Fibroblast of mammary gland (primary cell): ENCODE results near the gene ADAT2.

Experiments used
- DNase-seq: peaks from one replicate; pipeline ENCODE4 v3.0.0-alpha.2; 2010; ENCODE audit warnings: low read depth
- H3K4me3 ChIP-seq: 2 replicates; pipeline ENCODE4 v1.5.1; 2011; ENCODE audit warnings: low read depth, mild to moderate bottlenecking, low read length, moderate library complexity; ENCODE audit not compliant: control insufficient read depth
- TF ChIP-seq, protein P1 (sequence below): conservative IDR thresholded peaks from 2 replicates; pipeline ENCODE4 v1.5.1; 2011; ENCODE audit warnings: low read depth, low read length, inconsistent platforms; ENCODE audit not compliant: control insufficient read depth, insufficient read depth

The ADAT2 gene

DNA sequence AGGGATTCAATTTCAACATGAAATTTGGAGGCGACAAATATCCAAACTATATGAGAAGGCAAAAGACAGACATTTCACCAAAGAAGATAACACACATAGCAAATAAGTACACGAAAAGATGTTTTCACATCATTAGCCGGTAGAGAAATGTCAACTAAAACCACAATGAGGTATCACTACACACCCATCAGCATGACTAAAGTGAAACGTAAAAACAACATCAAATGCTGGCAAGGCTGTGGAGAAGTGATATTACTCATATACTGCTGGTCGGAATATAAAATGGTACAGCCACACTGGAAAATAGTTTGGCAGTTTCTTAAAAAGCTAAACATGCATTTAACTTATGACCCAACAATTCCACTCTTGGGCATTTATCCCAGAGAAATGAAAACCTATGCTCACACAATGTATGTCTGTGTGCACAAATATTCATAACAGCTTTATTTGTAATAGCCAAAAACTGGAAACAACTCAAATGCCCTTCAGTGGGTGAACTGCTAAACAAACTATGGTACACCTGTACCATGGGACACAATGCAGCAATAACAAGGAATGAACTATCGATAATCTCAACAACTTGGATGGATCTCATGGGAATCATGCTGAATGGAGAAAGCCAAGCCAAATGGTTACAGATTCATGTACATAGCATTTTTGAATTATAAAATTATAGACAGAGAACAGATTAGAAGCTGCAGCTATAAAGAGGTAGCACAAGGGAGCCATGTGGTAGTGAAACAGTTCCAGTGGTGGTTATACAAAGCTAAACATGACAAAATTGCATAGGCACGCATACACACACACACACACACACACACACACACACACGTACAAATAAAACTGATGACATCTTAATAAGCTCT is 8.6 kb downstream of the ADAT2 start:
- TF ChIP-seq, protein P1, sequence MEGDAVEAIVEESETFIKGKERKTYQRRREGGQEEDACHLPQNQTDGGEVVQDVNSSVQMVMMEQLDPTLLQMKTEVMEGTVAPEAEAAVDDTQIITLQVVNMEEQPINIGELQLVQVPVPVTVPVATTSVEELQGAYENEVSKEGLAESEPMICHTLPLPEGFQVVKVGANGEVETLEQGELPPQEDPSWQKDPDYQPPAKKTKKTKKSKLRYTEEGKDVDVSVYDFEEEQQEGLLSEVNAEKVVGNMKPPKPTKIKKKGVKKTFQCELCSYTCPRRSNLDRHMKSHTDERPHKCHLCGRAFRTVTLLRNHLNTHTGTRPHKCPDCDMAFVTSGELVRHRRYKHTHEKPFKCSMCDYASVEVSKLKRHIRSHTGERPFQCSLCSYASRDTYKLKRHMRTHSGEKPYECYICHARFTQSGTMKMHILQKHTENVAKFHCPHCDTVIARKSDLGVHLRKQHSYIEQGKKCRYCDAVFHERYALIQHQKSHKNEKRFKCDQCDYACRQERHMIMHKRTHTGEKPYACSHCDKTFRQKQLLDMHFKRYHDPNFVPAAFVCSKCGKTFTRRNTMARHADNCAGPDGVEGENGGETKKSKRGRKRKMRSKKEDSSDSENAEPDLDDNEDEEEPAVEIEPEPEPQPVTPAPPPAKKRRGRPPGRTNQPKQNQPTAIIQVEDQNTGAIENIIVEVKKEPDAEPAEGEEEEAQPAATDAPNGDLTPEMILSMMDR = no peak
- H3K4me3 ChIP-seq = no peak overlapping the region
- peak; percentile 88 for DNase-seq

DNA sequence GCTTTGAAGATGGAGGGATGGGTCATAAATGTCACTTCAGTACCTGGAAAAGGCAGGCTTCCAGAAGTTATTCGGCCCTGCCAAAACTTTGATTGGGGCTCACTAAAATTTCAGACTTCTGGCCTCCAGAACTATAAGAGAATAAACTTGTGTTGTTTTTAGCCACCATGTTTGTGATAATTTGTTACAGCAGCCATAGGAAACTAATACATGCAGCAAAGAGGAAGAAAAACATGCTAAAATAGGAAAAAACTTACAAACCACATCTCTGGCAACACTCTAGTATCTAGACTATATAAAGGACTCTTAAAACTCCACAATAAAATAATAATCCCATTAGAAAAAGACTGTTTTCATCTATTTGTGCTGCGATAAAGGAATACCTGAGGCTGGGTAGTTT is 9.5 kb downstream of the ADAT2 start:
- TF ChIP-seq, protein P1 = no peak

DNA sequence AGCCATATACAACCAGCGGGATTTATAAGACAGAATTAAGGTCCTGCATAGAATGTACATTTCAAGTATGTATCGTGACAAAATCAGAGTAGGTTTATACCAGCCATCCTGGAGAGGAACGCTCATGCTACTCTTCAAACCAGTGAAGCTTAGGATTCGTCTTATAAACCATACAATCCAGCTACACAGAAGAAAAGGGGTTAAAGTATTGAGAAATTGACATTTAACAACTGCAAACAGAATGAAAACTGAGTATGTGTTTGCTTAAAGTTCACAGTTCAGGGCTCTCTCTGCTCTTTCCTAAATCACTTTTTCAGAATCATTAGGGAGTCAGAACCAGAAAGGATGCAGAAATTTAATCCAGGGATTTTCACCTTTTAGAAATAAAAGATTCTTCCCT is 17.9 kb downstream of the ADAT2 start:
- TF ChIP-seq, protein P1 = no peak
- no peak for DNase-seq
- no peak overlapping the region for H3K4me3 ChIP-seq

More for the DNA sequence above, 9.5 kb downstream of the ADAT2 start:
- DNase-seq = no peak
- no peak overlapping the region for H3K4me3 ChIP-seq

DNA sequence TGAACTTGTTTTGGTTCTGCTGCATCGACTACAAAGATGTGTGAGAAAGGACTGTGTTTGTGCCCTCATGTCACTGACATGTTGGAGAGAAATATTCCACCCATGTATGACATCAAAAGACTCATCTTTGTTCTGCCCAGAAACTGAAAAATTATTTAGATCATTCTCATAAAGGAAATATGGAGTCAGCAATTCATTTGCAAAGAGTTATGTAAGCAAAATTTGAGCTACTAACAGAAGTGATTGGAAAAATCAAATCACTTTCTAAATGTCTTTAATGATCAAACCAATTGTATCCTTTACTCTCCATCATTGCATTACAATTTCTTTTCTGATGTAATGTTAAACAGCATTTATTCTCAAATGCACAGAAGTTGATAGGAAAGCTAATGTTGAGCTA is 19.3 kb downstream of the ADAT2 start:
- TF ChIP-seq, protein P1 = no peak
- DNase-seq = no peak
- H3K4me3 ChIP-seq = no peak overlapping the region

DNA sequence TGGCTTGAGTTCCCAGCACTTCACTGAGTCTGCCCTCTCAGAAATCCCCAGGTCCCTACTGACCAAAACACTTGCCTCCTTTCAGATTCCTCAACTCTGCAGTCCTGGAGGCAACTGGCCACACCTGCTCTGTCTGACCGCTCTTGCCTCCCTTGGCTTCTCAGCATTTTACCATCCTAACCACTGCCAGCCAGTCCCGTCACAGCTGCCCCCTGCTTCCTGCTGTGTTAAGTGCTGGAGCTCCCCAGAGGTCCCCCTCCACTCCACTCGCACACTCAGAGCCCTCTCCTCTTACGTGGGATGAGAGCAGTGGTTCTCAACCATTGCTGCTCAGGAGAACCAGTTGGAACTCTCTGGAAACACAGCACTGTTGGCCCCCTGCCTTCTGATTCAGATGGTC is 20.5 kb downstream of the ADAT2 start:
- no peak for DNase-seq
- TF ChIP-seq, protein P1 = no peak
- no peak overlapping the region for H3K4me3 ChIP-seq

DNA sequence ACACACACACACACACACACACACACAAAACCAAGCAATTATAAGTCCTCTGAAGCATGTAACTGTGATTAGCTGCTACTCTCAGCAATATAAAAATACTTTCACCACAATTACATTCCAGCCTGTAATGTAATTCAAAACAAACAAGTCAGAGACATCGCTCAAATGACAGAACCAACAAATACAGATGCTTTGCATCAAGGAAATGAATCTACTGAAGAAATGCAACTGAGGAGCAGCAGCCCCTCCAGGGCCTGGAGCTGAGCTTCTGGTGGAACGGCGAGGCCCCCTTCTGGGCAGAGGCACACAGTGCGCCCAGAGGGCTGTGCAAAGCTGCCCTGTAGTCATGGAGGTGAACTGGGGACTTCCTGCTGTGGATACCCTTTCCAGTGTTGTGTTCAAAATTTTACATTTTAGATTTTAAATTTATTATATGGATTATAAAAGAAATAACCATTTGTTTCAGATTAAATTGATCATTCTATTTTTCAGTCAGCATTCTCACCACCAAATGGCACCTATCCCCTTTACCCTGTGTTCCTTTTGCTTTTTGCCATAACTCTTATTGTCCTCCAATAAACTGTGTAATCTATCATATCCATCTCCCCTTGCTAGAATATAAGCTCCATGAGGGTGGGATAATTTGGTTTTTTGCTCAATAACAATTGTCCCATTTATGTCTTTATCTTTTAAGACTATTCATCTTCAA is 23.2 kb downstream of the ADAT2 start:
- DNase-seq = peak; percentile 86
- no peak overlapping the region for H3K4me3 ChIP-seq
- TF ChIP-seq, protein P1 = peak; percentile 99
